Right lobe of liver (tissue), 4 donors: ENCODE measurements around the gene PIGC.

Source experiments
- CTCF ChIP-seq, 4 donors: fragments of 200-600 bp in 3 of 4; fragments of 450-650 bp in 1 of 4; IDR thresholded peaks; one replicate each; pipeline versions ENCODE4 v1.5.1 to v1.8.0; 2016 to 2022; ENCODE audit warnings: antibody characterized with exemption in 4 of 4, mild to moderate bottlenecking in 2 of 4
- POLR2A ChIP-seq: fragments of 450-650 bp; IDR thresholded peaks from one replicate; pipeline ENCODE4 v1.6.1; 2017; ENCODE audit warnings: antibody characterized with exemption, mild to moderate bottlenecking
- donor health status: DM: no; HTN: no; CAD: no.
- donor health status: DM: no; HTN: no; CAD: no.
- donor health status: DM: no; HTN: yes; CAD: no.

GRCh38 chr1:172397633-172398032 is 46.2 kb downstream of the PIGC start:
- TF ChIP-seq CTCF (IDR thresholded peaks at IDR 0.05) (no peak), POLR2A (no peak)
